ENCODE measurements around the gene ZNF468.
"Not testable (repeated sequence)": the region's sequence is repeated elsewhere in the genome, so short reads cannot be mapped to it uniquely, and the experiment has no call there.

DNA sequence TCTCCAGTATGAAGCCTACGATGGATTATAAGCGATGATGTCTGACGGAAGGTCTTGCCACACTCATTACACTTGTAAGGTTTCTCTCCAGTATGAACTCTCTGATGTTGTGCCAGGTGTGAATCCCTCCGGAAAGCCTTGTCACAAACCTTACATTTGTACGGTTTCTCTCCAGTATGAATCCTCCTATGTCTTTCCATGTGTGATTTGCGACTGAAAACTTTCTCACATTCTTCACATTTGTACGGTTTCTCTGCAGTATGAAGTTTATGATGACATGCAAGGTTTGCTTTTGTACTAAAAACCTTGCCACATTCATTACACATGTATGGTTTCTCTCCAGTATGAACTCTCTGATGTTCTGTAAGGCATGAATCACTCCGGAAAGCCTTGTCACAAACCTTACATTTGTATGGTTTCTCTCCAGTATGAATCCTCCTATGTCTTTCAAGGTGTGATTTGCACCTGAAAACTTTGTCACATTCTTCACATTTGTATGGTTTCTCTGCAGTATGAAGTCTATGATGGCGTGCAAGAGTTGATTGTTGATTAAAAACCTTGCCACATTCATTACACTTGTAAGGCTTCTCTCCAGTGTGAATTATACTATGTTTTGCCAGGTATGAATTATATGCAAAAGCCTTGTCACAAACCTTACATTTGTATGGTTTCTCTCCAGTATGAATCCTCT is 57.3 kb downstream of the ZNF468 start:
- TF ChIP-seq, protein P1, sequence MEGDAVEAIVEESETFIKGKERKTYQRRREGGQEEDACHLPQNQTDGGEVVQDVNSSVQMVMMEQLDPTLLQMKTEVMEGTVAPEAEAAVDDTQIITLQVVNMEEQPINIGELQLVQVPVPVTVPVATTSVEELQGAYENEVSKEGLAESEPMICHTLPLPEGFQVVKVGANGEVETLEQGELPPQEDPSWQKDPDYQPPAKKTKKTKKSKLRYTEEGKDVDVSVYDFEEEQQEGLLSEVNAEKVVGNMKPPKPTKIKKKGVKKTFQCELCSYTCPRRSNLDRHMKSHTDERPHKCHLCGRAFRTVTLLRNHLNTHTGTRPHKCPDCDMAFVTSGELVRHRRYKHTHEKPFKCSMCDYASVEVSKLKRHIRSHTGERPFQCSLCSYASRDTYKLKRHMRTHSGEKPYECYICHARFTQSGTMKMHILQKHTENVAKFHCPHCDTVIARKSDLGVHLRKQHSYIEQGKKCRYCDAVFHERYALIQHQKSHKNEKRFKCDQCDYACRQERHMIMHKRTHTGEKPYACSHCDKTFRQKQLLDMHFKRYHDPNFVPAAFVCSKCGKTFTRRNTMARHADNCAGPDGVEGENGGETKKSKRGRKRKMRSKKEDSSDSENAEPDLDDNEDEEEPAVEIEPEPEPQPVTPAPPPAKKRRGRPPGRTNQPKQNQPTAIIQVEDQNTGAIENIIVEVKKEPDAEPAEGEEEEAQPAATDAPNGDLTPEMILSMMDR (conservative IDR thresholded peaks at IDR 0.05 in 1 of 2, IDR thresholded peaks at IDR 0.05 in 1 of 2; ENCODE audit: low read depth in 1 of 2, low read length in 2 of 2) = not testable (repeated sequence)
- TF ChIP-seq EZH2 (IDR thresholded peaks at IDR 0.05; ENCODE audit: low read length, missing control alignments) = not testable (repeated sequence)

Measured in fibroblast of lung (primary cell).